Measurements from ENCODE around the gene MYO15B.
"Not testable (repeated sequence)": the region's sequence is repeated elsewhere in the genome, so short reads cannot be mapped to it uniquely, and the experiment has no call there.

The MYO15B gene

GRCh38 chr17:75576661-75577060, 10.9 kb upstream of the MYO15B start:
- no peak for DNase-seq

DNA sequence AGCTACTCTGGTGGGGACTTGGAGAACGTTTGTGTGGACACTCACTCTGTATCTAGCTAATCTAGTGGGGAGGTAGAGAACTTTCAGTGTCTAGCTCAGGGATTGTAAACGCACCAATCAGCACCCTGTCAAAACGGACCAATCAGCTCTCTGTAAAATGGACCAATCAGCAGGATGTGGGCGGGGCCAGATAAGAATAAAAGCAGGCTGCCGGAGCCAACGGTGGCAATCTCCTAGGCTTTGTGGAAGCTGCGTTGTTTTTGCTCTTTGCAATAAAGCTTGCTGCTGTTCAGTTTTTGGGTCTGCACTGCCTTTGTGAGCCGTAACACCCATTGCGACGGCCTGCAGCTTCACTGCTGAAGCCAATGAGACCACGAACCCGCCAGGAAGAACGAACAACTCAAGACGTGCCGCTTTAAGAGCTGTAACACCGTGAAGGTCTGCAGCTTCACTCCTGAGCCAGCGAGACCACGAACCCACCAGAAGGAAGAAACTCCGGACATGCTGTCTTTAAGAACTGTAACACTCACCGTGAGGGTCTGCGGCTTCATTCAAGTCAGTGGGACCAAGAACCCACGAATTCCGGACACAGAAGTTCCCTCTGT, 6.4 kb upstream of the MYO15B start:
- DNase-seq = peak; percentile 62 to 80

DNA sequence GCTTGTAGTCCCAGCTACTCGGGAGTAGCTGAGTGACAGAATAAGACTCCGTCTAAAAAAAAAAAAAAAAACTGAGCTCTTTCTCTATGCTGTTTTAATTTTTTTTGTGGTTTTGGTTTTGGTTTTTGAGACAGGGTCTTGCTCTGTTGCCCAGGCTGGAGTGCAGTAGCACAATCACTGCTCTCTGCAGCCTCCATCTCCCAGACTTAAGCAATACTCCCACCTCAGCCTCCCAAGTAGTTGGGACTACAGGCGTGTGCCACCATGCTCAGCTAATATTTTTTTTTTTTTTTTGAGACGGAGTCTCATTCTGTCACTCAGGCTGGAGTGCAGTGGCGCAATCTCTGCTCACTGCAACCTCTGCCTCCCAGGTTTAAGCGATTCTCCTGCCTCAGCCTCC, 4.4 kb upstream of the MYO15B start:
- DNase-seq = not testable (repeated sequence)

DNA sequence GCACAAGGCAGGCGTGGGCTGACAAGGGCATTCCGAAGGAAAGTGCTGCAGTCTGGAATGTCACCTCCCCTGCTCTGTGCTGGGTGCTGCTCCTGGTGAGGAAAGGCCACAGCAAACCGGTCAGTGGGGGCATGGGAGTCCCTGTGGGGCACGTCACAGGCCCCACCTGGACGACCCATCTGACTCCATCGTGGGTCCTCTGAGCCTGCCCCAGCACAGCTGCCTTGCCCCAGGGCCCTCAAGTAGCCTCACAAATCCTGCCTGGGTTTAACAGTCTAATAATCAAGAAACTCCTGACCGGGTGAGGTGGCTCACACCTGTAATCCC, 2.8 kb upstream of the MYO15B start:
- DNase-seq = no peak

DNA sequence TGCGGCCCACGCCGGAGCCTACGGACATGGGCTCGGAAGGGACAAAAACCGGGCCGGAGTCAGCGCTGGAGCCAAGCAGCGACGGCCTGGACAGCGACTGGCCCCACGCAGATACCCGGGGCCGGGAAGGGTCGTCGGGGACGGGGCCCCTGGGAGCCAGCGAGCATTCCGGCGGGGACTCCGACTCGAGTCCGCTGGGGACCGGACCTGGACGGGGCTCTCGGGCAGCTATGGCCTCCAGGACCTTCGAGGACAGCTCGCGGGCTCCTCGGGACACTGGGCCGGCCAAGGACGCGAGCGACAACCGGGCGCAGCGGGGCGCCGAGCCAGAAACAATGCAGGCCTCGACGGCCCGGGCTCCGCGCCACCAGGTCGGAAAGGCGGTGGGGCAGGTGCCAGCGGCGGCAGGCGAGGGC, 1.0 kb downstream of the MYO15B start:
- DNase-seq = no peak

DNA sequence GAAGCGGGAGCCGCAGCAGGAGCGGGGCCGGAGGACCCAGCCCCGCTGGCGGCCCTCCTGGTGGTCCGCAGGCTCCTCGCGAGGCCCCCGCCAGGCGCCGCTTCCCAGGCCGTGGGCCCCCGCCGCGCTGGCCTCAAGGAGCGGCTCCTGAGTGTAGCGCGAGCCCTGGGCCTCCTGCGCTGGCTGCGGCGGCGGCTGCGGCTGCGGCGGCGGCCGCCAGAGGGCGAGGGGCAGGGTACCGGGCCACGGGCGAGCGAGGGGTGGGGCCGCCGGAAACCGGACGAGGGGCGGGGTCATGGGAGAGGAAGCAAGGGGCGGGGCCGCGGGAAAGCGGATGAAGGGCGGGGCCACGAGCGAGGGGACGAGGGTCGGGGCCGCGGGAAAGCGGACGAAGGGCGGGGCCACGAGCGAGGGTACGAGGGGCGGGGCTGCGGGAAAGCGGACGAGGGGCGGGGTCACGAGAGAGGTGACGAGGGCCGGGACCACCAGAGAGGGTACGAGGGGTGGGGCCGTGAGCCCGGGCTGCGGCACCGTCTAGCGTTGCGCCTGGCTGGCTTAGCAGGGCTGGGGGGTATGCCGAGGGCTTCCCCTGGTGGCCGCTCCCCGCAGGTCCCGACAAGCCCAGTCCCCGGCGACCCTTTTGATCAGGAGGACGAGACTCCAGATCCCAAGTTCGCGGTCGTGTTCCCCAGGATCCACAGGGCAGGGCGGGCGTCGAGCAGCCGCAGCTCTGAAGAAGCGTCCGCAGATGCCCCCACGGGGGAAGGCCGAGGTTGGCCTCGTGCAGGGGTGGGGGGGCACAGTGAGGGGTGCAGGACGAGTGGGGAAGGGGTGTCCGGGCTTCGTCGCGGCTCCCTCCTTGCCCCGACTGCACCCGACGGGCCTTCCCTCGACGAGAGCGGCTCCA, 1.7 kb downstream of the MYO15B start:
- peak; percentile 97 to 98 for DNase-seq

DNA sequence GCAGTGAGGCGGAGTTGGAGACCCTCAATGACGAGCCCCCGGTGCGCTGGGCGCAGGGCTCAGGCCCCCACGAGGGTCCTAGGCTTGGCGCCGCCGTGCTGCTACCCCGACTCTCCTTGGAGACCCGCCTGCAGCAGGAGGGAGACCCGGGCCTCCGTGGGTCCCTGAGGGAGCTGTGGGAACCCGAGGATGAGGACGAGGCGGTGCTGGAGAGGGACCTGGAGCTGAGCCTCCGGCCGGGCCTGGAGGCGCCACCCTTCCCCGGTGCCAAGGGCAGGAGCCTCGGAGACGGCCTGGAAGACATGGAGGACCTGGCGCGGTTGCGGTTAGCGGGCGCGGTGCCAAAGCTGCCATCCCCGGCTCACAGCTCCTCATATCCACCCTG, 2.3 kb downstream of the MYO15B start:
- no peak for DNase-seq

- no peak for DNase-seq
Measured at GRCh38 chr17:75590314-75590761, 2.7 kb downstream of the MYO15B start.

GRCh38 chr17:75590849-75591721, 3.5 kb downstream of the MYO15B start:
- no peak for DNase-seq

GRCh38 chr17:75591722-75592302, 4.2 kb downstream of the MYO15B start:
- DNase-seq = no peak

- DNase-seq = no peak
Measured at GRCh38 chr17:75592348-75593020, 4.9 kb downstream of the MYO15B start.

GRCh38 chr17:75593430-75593829, 5.8 kb downstream of the MYO15B start:
- not testable (repeated sequence) for DNase-seq

DNA sequence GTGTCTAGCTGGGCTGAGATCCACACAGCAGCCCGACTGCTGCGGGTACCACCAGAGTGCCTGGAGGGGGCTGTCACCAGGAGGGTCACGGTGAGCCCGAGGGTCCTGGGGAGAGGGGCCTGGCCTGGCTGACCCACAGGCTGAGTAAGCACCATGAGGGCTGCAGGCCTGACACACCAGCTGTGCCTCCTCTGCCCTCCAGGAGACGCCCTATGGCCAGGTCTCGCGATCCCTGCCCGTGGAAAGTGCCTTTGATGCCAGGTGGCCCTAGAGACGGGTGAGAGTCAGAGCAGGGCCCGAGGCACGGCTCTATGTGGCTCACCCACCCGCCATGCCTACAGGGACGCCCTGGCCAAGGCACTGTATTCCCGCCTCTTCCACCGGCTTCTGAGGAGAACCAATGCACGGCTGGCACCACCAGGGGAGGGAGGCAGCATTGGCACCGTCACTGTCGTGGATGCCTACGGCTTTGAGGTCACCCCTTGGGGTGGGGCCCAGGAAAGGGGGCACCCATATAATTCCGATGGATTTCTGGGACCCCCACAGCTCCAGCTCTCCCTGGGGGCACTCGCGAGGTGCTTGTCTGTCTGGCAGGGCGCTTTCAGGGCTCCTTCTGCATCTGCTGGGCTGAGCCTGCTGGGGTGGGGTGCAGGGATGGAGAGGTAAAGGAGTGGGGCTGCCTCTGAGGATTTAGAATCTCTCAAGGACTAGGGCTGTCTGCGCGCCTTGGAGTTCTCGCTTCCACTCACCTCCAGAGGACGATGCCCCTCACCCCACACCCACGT, 7.1 kb downstream of the MYO15B start:
- DNase-seq = no peak

DNA sequence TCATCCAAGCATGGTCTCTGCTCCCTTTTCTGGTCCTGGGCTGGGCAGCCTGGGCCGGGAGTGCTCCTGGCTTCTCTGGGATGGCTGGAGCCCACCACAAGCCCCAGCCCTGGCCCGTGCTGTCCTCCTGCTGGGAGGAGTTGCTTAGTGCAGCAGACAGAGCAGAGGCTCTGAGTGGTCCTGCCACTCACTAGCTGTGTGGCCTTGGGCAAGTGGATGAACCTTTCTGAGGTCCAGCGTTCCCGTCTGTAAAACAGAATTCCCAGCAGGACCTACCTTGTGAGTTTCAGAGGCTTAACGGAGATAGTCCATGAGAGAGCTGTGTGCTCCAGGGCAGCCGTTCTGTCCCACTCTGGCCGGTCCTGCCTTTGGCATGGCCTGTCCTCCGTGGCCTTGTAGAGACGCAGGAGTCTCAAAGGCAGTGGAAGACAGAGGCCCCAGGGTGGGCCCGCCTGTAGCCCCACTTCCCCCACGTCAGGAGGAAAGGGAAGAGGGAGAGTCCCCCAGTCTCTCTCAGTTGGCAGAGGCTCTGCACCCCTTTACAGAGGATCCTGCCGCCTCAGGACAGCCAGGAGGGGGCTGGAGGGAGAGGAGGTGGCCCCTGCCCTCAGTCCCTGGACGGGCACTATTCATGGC, 7.8 kb downstream of the MYO15B start:
- no peak for DNase-seq

DNA sequence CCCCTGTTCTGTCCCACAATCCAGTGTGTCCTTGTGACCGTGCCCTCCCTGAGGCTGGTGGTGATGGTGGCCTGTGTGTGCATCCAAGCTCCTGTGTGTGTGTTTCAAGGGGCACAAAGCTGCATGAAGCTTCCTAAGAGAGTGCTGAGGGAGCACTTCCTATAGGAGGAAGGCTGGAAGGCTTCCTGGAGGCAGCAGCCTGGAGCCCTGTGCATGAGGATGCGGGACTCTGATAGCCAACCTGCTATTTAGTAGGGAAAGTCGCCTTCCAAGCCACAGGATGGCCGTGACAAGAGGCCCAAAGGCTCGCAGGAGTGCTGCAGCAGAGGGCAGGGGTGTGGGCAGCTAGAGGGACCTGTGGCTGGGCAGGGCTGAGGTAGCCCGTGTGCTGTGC, 8.3 kb downstream of the MYO15B start:
- no peak for DNase-seq

- DNase-seq = no peak
Measured at GRCh38 chr17:75596320-75597087, 8.9 kb downstream of the MYO15B start.

DNA sequence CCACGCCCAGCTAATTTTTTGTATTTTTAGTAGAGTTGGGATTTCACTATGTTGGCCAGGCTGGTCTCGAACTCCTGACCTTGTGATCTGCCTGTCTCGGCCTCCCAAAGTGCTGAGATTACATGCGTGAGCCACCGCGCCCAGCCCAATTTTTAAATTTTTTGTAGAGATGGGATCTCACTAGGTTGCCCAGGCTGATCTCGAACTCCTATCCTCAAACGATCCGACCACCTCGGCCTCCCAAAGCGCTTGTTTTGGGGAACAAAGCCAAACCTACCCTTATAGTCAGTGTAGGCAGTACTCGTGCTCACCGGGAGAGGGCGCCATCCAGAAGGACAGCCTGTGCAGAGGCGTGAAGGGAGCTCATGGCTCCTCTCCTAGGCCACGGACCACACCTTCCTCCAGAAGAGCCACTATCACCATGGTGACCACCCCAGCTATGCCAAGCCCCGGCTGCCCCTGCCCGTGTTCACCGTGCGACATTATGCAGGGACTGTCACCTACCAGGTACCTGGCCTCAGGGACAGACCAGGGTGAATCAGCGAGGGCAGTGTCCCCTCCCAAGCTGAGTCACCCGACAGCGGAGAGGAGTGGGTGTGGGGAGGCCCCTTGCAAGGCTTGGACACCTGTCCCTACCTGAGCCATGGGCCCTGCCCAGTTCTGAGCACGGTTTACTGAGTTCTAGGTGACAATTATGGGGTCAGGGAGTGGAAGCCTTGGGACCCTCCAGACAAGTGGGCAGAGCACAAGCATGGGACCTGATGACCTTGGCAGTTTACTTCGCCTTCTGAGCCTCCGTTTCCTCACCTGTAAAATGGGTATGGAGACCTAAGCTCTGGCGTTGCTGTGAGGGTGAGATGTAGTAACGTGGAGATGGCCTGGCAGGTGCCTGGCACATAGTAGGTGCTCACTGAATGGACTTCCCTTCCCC, 13.7 kb downstream of the MYO15B start:
- peak; percentile 53 to 56 for DNase-seq

DNA sequence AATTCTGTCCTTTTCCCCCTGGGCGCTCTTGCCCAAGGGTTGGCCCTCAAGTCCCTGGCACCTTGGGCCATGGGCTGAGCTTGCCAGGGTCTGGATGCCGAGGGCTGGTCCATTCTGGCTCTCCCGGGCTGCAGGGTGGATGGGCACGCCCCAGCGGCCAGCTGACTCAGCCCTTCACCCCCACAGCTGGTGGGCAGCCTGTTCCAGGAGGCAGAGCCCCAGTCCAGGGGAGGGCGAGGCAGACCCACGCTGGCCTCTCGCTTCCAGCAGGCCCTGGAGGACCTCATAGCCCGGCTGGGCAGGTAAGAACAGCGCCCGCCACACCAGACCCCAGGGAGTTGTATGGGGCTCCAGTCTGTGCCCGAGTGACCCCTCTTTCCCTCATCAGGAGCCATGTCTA, 15.0 kb downstream of the MYO15B start:
- no peak for DNase-seq

DNA sequence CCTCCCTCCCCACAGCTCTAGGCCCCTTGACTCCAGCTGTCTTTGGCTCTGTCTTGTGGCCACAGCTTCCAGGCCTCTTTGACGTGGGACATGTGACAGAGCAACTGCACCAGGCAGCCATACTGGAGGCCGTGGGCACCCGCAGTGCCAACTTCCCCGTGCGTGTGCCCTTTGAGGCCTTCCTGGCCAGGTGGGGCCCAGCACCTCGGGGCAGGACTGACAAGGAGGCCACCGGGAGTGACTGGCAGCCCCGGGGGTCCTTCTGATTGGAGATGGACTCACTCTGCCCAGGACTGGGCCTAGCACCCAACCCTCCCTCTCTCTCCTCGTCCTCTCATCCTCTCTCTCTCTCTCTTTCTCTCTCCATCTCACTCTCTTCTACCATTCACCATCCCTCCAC, 15.5 kb downstream of the MYO15B start:
- no peak for DNase-seq

Data from AML-193 (cell line).